HG02678 (cell line): ENCODE results near the gene GLIS2.
A peak's percentile ranks its signal among the peaks of the same experiment; 100 is the strongest.

ENCODE experiments used
- ATAC-seq: cut with Tn5 transposase; IDR thresholded peaks from one replicate; pipeline ENCODE4 v1.9.1; 2021; ENCODE audit warnings: mild to moderate bottlenecking, moderate library complexity; ENCODE audit not compliant: unreplicated experiment

Gene GLIS2

DNA sequence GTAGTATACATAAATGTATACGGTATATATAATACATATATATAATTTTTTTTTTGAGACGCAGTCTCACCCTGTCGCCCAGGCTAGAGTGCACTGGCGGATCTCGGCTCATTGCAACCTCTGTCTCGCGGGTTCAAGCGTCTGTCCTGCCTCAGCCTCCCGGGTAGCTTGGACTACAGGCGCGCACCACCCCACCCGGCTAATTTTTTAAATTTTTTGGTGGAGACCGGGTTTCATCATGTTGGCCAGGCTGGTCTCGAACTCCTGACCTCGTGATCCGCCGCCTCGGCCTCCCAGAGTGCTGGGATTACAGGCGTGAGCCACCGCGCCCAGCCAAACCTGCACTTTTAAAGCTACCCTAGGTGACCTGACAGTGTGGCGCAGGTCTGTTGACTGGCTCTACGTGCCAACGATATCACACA, 34.5 kb downstream of the GLIS2 start:
- ATAC-seq: no peak

DNA sequence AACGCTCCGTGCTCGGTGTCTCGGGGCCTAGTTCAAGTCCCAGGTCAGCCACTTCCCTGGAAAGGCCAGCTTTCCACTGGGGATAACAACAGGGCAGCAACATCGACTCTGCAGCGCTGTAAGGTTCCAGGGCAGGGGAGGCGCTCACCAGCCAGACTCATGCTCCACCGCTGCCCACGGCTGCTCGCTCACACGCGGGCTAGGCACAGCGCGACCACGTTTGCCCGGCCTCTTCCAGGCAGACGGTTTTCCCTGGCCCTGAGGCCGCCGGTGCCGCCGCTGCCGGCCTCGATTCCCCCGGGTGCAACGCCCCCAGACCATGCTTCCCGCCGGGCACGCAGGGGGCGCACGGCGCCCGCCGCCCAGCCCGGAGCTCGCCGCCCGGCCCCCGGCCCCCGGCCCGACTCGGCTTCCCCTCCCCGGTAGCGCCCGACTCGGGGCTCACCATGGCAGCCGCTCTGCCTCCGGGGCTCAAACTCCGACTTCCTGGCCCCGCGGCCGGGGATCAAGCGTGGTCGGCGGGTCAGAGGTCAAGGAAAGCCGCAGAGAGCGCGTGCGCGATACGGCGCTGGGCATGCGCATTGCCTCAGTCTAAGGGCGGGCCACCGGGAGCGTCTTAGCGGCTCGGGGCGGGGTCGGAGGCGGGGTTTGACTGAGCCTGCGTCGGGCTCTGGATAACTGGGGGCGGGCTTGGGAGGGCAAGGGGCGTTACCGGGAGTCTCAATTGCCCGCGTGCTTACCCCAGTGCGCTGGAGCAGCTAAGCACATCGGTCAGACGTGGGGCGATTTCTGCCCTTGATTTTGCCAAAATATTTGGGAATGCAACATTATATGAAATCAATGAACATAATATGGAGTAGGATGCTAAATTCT, 35.2 kb downstream of the GLIS2 start, which contains the start of gene PAM16:
Gene PAM16 (minus strand): TSS at position 535 of the 873 bp plus-strand sequence. CDS start 87 bp downstream, at position 448.
- peak; percentile 91 for ATAC-seq

DNA sequence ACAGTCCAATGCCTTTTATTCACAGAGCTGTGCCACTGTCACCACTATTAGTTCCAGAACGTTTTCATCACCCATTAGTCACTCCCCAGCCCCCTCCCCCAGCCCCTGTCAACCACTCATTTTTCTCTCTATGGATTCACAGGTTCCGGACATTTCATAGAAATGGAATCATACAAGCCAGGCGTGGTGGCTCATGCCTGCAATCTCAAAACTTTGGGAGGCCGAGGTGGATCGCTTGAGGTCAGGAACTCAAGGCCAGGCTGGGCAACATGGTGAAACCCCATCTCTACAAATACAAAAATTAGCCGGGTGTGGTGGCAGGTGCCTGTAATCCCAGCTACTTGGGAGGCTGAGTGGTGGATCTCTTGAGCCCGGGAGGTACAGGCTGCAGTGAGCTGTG, 36.0 kb downstream of the GLIS2 start:
- ATAC-seq: no peak

DNA sequence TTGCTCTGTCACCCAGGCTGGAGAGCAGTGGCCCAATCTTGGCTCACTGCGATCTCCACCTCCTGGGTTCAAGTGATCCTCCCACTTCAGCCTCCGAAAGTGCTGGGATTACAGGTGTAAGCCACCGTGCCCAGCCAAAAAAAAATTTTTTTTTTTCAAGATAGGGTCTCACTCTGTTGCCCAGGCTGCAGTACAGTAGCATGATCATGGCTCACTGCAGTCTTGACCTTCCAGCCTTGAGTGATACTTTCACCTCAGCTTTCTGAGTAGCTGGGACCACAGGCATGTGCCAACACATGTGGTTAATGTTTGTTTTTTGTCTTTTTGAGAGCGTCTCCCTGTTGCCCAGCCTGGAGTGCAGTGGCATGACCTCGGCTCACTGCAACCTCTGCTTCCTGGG, 37.0 kb downstream of the GLIS2 start:
- no peak for ATAC-seq

DNA sequence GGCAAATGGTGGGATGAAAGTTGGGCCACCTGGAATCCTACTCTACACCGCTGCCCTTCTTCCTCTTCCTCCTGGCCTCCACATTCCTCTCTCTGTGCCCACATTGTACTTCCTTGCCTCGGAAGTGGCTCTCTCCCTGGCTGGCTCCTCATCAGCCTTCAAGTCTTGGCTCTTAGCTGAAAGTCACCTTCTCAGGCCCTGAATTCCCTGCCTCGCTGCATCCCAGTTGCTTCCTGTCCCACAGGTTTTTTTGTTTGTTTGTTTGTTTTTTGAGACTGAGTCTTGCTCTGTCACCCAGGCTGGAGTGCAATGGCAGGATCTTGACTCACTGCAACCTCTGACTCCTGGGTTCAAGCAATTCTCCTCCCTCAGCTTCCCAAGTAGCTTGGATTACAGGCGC, 37.8 kb downstream of the GLIS2 start:
- no peak for ATAC-seq

DNA sequence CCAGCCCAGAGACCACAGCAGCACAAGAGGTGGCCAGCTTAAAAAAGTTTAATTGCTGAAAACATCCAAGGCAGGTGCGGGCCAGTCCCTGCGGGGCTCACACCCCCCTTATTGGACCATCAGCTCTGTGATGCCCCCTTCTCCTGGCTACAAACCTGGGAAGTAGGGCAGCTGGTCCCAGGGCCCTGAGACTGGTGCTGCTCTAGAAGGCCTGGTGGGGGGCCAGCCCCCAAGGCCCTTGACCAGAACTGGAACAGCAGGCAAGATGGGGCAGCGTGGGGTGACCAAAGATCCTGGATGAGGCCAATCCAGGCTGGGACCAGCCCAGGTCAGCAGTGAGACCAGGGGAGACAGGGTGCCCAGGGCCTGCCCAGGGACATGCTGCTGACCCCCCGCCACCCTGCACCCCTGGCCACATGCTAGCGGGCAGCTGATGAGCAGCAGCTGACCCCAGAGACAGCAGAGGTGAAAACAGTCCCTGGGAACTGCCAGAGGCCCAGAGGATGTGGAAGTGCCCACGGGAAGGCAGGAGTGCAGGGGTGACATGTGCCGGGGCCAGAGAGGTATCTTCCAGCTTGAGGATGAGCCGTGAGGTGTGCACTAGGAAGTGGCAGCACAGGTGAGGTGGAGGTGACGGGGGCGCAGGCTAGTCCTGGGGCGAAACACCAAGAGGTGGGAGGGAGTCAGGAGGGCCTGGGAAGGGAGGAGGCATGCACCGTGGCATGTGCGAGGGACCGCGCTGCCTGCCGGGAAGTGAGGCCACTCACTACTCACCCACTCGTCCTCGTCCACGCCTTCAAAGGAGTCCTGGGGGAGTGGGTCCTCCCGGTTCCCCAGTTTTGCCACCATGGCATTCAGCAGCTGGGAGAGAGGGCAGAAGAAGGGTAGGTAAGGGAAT, 38.9 kb downstream of the GLIS2 start:
- ATAC-seq: no peak

DNA sequence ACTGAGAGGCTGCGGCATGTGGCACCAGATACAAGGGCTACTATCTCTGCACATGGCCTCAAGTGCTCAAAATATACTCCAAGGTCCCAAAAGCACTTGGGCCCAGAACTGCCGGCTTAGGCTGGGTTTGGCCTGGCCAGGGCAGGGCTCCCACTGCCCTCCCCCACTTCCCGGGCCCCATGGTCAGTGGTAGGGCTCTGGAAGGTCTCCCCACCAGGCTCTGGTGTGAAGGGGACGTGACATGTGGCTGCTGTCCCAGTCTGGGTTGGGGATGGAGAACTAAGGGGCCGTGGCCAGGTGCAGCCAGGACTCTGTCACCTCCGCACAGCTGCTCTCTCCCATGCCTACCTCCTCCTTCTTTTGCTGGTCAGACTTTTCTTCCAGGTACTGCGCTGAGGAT, 41.0 kb downstream of the GLIS2 start:
- ATAC-seq: no peak

DNA sequence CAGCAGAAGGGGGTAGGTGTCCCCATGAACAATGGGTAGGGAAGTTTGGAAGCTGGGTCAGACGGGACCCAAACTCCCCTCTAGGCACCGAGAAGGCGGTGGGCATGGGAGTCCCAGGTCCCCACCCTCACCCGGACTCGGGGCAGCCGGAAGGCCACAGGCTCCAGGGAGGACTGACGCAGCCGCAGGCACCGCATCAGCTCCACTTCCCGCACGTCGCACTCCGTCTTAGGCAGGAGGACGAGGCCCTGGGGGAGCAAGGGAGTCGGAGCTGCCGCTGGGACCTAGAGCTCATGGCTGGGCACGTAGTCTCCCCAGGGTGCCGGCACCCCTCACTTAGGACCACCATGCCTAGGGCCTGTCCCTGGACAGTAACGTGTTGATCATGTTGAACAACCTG, 42.4 kb downstream of the GLIS2 start:
- ATAC-seq: no peak

DNA sequence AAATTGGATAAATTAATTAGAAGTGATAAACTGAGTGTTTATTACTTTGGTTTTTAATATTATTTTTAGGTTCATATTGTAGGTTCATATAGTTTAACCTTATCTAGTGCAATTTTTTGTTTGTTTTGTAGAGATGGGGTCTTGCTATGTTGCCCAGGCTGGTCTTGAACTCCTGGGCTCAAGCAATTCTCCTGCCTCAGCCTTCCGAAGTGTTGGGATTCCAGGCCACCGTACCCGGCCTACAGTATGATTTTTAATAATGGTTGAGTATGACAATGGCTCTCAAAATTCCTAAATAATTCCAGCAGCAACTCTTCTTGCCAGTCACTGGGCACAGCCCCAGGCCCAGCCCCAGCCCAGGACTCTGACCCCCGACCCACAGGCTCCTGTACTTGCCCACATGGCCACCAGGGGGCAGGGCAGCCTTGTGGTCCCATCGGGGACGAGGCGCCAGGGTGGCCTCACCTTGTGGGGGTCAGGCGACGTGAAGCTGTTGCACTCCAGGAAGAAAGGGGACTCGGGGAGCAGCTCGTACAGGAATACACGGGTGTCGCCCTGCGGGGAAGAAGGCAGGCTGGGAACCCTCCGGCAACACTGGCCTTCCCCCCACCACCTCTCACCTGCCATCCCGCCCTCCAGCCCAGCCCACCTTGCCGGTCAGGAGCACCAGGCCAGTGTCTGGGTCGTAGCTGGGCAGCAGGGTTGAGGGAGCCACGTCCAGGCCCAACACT, 43.1 kb downstream of the GLIS2 start:
- no peak for ATAC-seq

DNA sequence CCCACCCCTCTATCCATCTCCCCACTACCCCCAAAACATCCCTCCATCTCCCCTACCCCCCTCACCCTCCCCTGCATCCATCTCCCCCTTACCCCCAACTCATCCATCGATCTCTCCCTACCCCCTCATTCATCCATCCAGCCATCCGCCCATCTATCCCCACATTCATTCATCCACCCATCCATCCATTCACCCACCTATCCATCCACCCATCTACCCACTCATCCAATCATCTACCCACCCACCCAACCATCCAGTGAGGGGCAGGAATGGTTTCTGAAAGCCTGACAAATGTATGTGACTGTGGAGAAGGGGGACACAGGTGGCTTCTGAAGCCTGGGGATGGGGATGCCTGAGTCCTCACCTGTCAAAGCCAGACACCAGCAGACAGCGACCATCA, 44.0 kb downstream of the GLIS2 start:
- ATAC-seq: no peak

DNA sequence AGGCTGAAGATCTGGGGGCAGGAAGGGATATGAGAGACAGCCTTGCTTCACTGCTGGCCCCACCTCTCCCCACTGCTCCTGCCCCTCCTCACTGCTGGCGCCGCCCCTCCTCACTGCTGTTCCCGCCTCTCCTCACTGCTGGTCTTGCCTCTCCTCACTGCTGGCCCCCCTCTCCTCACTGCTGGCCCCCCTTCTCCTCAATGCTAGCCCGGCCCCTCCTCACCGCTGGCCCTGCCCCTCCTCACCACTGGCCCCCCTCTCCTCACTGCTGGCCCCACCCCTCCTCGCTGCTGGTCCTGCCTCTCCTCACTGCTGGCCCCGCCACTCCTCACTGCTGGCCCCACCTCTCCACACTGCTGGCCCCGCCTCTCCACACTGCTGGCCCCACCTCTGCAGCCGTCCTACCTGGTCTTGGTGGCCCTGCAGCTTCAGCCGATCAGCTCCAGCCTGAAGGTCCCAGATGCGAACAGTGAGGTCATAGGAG, 44.7 kb downstream of the GLIS2 start:
- ATAC-seq: no peak

DNA sequence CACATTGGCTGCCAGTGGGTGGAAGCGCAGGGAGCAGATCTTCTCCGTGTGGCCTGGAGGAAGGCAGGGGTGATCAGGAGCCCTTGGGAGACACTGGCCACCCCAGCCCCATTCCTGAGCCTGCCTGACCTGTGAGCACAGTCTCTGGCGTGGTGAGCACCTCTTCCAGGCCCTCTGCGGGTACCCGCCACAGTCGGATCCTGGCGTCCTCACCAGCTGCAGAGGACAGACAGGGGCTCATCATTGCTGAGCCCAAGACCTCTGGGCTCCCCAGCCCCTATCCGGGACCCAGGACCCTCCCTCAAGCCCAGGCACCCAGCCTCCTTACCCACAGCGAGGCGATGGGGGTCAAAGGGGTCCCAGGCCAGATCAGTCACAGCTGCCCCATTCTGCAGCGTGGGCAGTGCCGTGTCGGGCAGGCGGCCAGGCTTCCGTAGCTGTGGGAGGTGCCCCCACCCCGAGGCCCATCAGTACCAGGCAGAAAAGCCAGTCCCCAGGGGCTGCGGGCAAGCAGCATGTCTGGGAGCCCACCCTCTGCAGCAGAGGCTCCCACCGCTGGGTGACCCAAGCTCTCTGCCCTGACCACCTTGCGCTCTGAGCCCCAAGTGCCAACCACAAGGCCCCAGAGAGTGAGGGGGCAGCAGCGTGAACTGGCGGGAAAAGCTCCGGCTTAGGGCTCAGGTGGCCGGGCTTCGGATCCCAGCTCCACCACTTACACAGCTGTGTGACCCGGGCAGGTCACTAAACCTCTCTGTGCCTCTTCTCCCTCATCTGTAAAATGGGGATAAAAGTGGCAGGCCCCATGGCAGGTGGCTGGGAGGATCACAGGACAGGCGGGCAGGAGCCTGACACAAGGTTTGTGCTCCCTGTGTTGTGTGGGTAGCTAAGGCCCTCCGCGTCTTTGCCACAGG, 45.4 kb downstream of the GLIS2 start:
- no peak for ATAC-seq

DNA sequence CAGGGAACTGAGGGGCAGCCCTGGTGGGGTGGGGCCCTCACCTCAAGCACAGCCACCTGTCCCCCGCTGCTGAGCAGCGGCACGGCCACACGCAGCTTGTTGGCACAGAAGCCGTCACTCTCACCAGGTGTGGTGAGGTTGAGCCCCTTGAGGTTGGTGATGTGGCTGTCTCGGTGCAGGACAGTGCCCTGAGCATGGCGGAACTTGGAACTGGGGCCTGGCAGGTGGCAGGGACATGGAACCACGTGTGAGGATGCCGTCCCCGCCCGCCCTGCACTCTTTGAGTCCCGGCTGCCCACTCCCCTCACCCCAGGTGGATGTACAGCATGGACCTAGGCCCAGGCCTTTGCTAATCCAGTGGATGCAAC, 46.1 kb downstream of the GLIS2 start:
- ATAC-seq: no peak

DNA sequence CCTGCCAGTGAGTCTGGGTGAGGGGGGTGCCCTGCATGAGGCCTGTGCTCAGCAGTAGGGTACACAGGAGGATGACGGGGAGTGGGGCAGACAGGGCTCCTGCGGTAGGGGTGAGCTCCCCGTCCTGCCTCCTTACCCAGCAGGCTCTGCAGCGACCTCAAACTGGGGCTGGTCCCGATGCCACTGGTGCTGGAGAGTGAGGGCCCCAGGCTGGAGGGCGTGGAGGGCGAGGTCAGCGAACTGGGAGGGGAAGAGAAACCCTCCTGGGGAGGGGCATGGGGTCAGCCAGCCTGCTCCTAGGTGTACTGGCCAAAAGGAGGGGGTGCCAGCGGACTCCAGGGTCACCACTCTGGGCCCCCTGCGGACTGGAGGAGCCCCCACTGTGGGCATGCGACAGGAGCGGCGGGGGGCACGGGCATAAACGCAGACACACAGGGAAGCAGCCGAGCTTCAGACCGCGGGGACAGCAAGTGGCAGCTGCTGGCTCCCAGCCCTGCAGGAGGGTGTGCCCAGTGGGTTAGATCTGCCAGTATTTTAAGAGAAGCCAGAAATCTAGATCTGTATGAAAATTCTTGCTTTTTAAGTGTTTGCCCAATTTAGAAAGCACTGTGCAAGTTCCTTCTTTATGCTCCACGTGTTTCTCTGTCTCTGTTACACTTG, 46.7 kb downstream of the GLIS2 start:
- ATAC-seq: no peak

DNA sequence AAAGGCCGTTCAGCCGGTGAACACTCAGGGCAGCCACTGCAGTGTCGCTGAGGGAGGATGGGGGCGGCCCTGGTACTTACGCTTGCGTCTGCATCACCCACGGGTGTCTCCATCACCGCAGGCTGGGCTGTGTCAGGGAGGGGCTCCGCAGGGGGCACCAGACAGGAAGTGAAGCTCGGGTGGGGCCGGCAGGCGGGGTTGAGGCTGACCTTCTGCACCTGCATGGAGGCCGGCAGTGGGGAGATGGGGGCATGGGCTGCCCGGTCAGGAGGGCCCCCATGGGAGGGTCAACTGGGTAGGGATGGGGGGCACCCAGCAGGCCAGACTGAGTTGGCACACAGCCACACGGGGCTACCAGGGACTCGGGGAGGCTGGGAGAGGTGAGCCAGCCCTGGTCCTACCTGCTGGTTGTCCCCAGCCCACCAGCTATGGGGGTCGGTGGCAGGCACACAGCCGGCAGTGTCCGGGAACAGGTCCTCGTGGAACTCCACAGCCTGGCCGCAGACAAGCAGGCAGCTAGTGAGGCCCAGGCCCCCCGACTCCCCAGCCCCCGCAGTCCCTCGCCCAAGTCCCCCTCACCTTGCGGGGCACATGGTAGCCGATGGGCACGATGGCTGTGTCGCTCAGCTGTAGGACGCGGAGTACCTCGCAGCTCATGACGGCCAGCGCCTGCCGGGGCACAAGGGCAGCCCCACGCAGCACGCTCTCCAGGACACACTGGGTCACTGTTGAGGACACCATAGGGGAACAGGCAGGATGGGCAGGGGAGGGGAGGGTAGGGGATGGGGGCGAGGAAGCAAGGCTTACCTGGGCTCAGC, 48.5 kb downstream of the GLIS2 start:
- ATAC-seq: no peak

DNA sequence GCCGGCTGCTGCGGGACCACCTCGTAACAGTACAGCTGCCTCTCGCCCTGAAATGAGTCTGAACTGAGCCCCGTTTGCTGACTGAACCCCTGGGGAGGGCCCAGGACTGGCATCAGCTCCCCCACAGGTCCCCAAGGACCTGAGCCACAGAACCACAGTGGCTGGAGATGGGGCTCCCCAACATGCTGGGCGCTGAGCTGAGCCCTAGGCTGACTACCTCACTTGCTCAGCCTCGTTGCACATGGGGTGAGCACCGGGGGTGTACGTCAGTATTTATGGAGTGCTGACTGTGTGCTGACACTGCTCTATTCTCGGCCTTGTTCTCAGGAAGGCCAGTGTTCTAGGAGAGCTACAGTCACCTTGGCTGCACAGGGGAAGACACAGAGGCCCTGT, 49.1 kb downstream of the GLIS2 start:
- ATAC-seq: no peak

DNA sequence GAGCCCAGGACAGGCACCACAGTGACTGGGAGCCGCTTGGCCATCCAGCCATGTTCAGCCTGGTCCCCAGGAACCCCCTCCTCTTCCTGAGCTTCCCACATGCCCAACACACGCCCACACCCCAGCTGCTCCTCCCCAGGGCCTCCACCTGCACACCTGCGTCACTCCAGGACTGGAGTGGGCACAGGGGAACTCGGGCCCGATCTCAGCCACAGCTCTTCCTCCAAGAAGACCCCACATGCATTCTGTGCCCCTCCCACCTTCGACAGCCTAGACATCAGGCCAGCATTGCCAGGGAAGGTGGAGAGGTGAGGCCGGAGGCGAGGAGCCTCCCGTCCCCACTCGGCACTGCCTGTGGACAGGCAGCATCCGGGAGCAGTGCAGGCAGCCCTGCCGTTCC, 49.7 kb downstream of the GLIS2 start:
- ATAC-seq: no peak

DNA sequence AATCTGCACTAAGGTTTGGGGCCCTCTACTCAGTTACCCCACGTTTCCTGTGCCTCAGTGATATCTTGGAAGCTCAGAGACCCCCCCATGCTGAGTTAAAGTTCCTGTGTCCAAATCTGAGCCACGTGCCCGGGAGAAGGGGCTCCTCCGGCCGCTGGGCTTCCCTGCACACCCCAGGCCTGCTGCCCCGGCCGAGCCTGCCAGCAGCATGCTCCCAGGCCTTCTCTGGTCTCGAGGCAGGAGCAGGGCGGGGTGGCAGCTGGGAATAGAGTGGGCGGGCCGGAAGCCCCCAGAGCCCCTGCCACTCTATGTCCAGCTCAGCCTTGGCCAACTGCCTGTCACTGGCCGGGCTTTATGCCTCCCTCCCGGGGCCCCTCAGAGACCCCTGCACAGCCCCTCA, 50.1 kb downstream of the GLIS2 start:
- no peak for ATAC-seq

DNA sequence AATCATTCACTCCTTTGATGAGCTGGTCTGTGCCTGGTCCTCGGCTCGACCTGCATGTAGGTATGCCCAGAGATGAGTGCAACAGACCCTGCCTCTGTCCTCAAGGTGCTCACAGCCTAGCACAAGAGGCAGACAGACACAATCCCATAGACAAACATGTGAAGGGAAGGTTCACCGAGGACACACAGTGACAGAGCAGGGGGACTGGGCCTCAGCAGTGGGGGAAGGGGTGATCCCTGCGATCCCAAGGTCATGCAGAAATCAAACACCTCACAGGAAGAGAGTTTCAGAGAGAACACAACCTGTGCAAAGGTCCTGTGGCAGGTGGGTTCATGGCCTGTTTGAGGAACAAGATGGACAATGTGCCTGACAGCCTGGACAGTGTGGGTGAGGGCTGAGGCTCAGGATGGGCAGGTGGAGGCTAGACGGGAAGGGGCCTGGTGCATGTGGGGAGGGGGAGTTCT, 51.6 kb downstream of the GLIS2 start:
- no peak for ATAC-seq
